NT2/D1 (cell line): Measurements from ENCODE around the gene CHCHD6.

Source experiments
- SUZ12 ChIP-seq: IDR thresholded peaks from 2 replicates; pipeline ENCODE4 v1.6.1; 2011; ENCODE audit not compliant: insufficient read length, insufficient read depth; ENCODE audit errors: extremely low read depth
- YY1 ChIP-seq: IDR thresholded peaks from 2 replicates; pipeline ENCODE4 v1.6.1; 2011; ENCODE audit not compliant: insufficient read length, insufficient read depth
- ZNF274 ChIP-seq: IDR thresholded peaks from 2 replicates; pipeline ENCODE4 v1.6.1; 2011; ENCODE audit warnings: mild to moderate bottlenecking, low read depth, low read length

- no peak for TF ChIP-seq ZNF274
- no peak for TF ChIP-seq YY1
- TF ChIP-seq SUZ12 = no peak
These were observed 279.8 kb downstream of the CHCHD6 start for GRCh38 chr3:126983653-126984390.
